ENCODE data around the gene MYLK4.

MYLK4 gene

GRCh38 chr6:2792330-2793110 is 41.8 kb upstream of the MYLK4 start:
- peaks cover 8 to 15% of the 10 kb centered on the region in 2 donors for H3K4me1 ChIP-seq (ENCODE audit: control insufficient read depth in 2 of 2, insufficient read depth in 2 of 2, low read length in 2 of 2)
- peaks cover 3 to 4% of the 10 kb centered on the region in 2 donors for H3K36me3 ChIP-seq (ENCODE audit: control insufficient read depth in 2 of 2, insufficient read depth in 2 of 2, low read length in 2 of 2)
- H3K4me3 ChIP-seq (ENCODE audit: low read length in 2 of 2), result no peak overlapping the region
- no peak overlapping the region for H3K27ac ChIP-seq (ENCODE audit: low read depth in 2 of 2, low read length in 2 of 2)
- H3K9me3 ChIP-seq (ENCODE audit: control insufficient read depth in 2 of 2, low read length in 2 of 2), result no peaks in the 10 kb centered on the region
- no peaks in the 10 kb centered on the region for H3K27me3 ChIP-seq (ENCODE audit: control insufficient read depth in 2 of 2, insufficient read depth in 2 of 2, low read length in 2 of 2)
- H3K9ac ChIP-seq (ENCODE audit: low read depth in 1 of 2, low read length in 2 of 2), result no peak overlapping the region

GRCh38 chr6:2791450-2791974 is 40.8 kb upstream of the MYLK4 start:
- no peaks in the 10 kb centered on the region for H3K27me3 ChIP-seq (ENCODE audit: control insufficient read depth in 2 of 2, insufficient read depth in 2 of 2, low read length in 2 of 2)
- H3K36me3 ChIP-seq (ENCODE audit: control insufficient read depth in 2 of 2, insufficient read depth in 2 of 2, low read length in 2 of 2), result peaks cover 3 to 4% of the 10 kb centered on the region in 2 donors
- no peak overlapping the region for H3K9ac ChIP-seq (ENCODE audit: low read depth in 1 of 2, low read length in 2 of 2)
- H3K27ac ChIP-seq (ENCODE audit: low read depth in 2 of 2, low read length in 2 of 2), result no peak overlapping the region
- H3K4me3 ChIP-seq (ENCODE audit: low read length in 2 of 2), result no peak overlapping the region
- H3K4me1 ChIP-seq (ENCODE audit: control insufficient read depth in 2 of 2, insufficient read depth in 2 of 2, low read length in 2 of 2), result peaks cover 6 to 15% of the 10 kb centered on the region in 2 donors
- no peaks in the 10 kb centered on the region for H3K9me3 ChIP-seq (ENCODE audit: control insufficient read depth in 2 of 2, low read length in 2 of 2)

- H3K27ac ChIP-seq (ENCODE audit: low read depth in 2 of 2, low read length in 2 of 2), result peak overlapping the region; percentile 34 to 53
- no peak overlapping the region for H3K9ac ChIP-seq (ENCODE audit: low read depth in 1 of 2, low read length in 2 of 2)
- H3K4me1 ChIP-seq (ENCODE audit: control insufficient read depth in 2 of 2, insufficient read depth in 2 of 2, low read length in 2 of 2), result peaks cover 6 to 15% of the 10 kb centered on the region in 2 donors
- no peak overlapping the region for H3K4me3 ChIP-seq (ENCODE audit: low read length in 2 of 2)
- peaks cover 3 to 7% of the 10 kb centered on the region in 2 donors for H3K36me3 ChIP-seq (ENCODE audit: control insufficient read depth in 2 of 2, insufficient read depth in 2 of 2, low read length in 2 of 2)
- H3K9me3 ChIP-seq (ENCODE audit: control insufficient read depth in 2 of 2, low read length in 2 of 2), result no peaks in the 10 kb centered on the region
- no peaks in the 10 kb centered on the region for H3K27me3 ChIP-seq (ENCODE audit: control insufficient read depth in 2 of 2, insufficient read depth in 2 of 2, low read length in 2 of 2)
These were observed 40.1 kb upstream of the MYLK4 start for GRCh38 chr6:2790588-2791449.

- Histone ChIP-seq H3K27me3 (ENCODE audit: control insufficient read depth in 2 of 2, insufficient read depth in 2 of 2, low read length in 2 of 2) (no peaks in the 10 kb centered on the region), H3K27ac (ENCODE audit: low read depth in 2 of 2, low read length in 2 of 2) (no peak overlapping the region), H3K9me3 (ENCODE audit: control insufficient read depth in 2 of 2, low read length in 2 of 2) (no peaks in the 10 kb centered on the region), H3K36me3 (ENCODE audit: control insufficient read depth in 2 of 2, insufficient read depth in 2 of 2, low read length in 2 of 2) (peaks cover 9 to 21% of the 10 kb centered on the region in 2 donors), H3K9ac (ENCODE audit: low read depth in 1 of 2, low read length in 2 of 2) (no peak overlapping the region), H3K4me1 (ENCODE audit: control insufficient read depth in 2 of 2, insufficient read depth in 2 of 2, low read length in 2 of 2) (peaks cover 14 to 19% of the 10 kb centered on the region in 2 donors), H3K4me3 (ENCODE audit: low read length in 2 of 2) (no peak overlapping the region)
These were observed 35.5 kb upstream of the MYLK4 start for GRCh38 chr6:2786269-2786668.

- no peaks in the 10 kb centered on the region for H3K9me3 ChIP-seq (ENCODE audit: control insufficient read depth in 2 of 2, low read length in 2 of 2)
- no peak overlapping the region for H3K27ac ChIP-seq (ENCODE audit: low read depth in 2 of 2, low read length in 2 of 2)
- no peak overlapping the region for H3K4me3 ChIP-seq (ENCODE audit: low read length in 2 of 2)
- H3K9ac ChIP-seq (ENCODE audit: low read depth in 1 of 2, low read length in 2 of 2), result no peak overlapping the region
- H3K4me1 ChIP-seq (ENCODE audit: control insufficient read depth in 2 of 2, insufficient read depth in 2 of 2, low read length in 2 of 2), result peaks cover 14 to 19% of the 10 kb centered on the region in 2 donors
- peaks cover 21 to 33% of the 10 kb centered on the region in 2 donors for H3K36me3 ChIP-seq (ENCODE audit: control insufficient read depth in 2 of 2, insufficient read depth in 2 of 2, low read length in 2 of 2)
- no peaks in the 10 kb centered on the region for H3K27me3 ChIP-seq (ENCODE audit: control insufficient read depth in 2 of 2, insufficient read depth in 2 of 2, low read length in 2 of 2)
These were observed 34.2 kb upstream of the MYLK4 start for GRCh38 chr6:2784930-2785329.

GRCh38 chr6:2784061-2784460 is 33.3 kb upstream of the MYLK4 start:
- Histone ChIP-seq H3K36me3 (ENCODE audit: control insufficient read depth in 2 of 2, insufficient read depth in 2 of 2, low read length in 2 of 2) (peaks cover 23 to 39% of the 10 kb centered on the region in 2 donors), H3K27ac (ENCODE audit: low read depth in 2 of 2, low read length in 2 of 2) (peak overlapping the region; percentile 68 to 79), H3K9me3 (ENCODE audit: control insufficient read depth in 2 of 2, low read length in 2 of 2) (no peaks in the 10 kb centered on the region), H3K27me3 (ENCODE audit: control insufficient read depth in 2 of 2, insufficient read depth in 2 of 2, low read length in 2 of 2) (no peaks in the 10 kb centered on the region), H3K9ac (ENCODE audit: low read depth in 1 of 2, low read length in 2 of 2) (peak overlapping the region in 1 of 2 donors; percentile 21), H3K4me3 (ENCODE audit: low read length in 2 of 2) (peak overlapping the region in 1 of 2 donors; percentile 43), H3K4me1 (ENCODE audit: control insufficient read depth in 2 of 2, insufficient read depth in 2 of 2, low read length in 2 of 2) (peaks cover 14 to 19% of the 10 kb centered on the region in 2 donors)

- Histone ChIP-seq H3K9me3 (ENCODE audit: control insufficient read depth in 2 of 2, low read length in 2 of 2) (no peaks in the 10 kb centered on the region), H3K9ac (ENCODE audit: low read depth in 1 of 2, low read length in 2 of 2) (peak overlapping the region in 1 of 2 donors; percentile 21), H3K27ac (ENCODE audit: low read depth in 2 of 2, low read length in 2 of 2) (peak overlapping the region; percentile 68 to 79), H3K27me3 (ENCODE audit: control insufficient read depth in 2 of 2, insufficient read depth in 2 of 2, low read length in 2 of 2) (no peaks in the 10 kb centered on the region), H3K4me3 (ENCODE audit: low read length in 2 of 2) (peak overlapping the region in 1 of 2 donors; percentile 8), H3K4me1 (ENCODE audit: control insufficient read depth in 2 of 2, insufficient read depth in 2 of 2, low read length in 2 of 2) (peaks cover 14 to 19% of the 10 kb centered on the region in 2 donors), H3K36me3 (ENCODE audit: control insufficient read depth in 2 of 2, insufficient read depth in 2 of 2, low read length in 2 of 2) (peaks cover 30 to 43% of the 10 kb centered on the region in 2 donors)
These were observed 32.7 kb upstream of the MYLK4 start for GRCh38 chr6:2783188-2783963.

- H3K27me3 ChIP-seq (ENCODE audit: control insufficient read depth in 2 of 2, insufficient read depth in 2 of 2, low read length in 2 of 2), result no peaks in the 10 kb centered on the region
- peaks cover 29 to 46% of the 10 kb centered on the region in 2 donors for H3K36me3 ChIP-seq (ENCODE audit: control insufficient read depth in 2 of 2, insufficient read depth in 2 of 2, low read length in 2 of 2)
- peak overlapping the region in 1 of 2 donors; percentile 3 for H3K9ac ChIP-seq (ENCODE audit: low read depth in 1 of 2, low read length in 2 of 2)
- H3K9me3 ChIP-seq (ENCODE audit: control insufficient read depth in 2 of 2, low read length in 2 of 2), result no peaks in the 10 kb centered on the region
- H3K4me3 ChIP-seq (ENCODE audit: low read length in 2 of 2), result peak overlapping the region in 1 of 2 donors; percentile 8
- H3K4me1 ChIP-seq (ENCODE audit: control insufficient read depth in 2 of 2, insufficient read depth in 2 of 2, low read length in 2 of 2), result peaks cover 14 to 19% of the 10 kb centered on the region in 2 donors
- H3K27ac ChIP-seq (ENCODE audit: low read depth in 2 of 2, low read length in 2 of 2), result peak overlapping the region; percentile 64 to 79
These were observed 32.1 kb upstream of the MYLK4 start for GRCh38 chr6:2782825-2783187.

GRCh38 chr6:2782356-2782708 is 31.6 kb upstream of the MYLK4 start:
- no peak overlapping the region for H3K9ac ChIP-seq (ENCODE audit: low read depth in 1 of 2, low read length in 2 of 2)
- peaks cover 28 to 46% of the 10 kb centered on the region in 2 donors for H3K36me3 ChIP-seq (ENCODE audit: control insufficient read depth in 2 of 2, insufficient read depth in 2 of 2, low read length in 2 of 2)

More at GRCh38 chr6:2782356-2782708, 31.6 kb upstream of the MYLK4 start:
- H3K4me3 ChIP-seq (ENCODE audit: low read length in 2 of 2), result no peak overlapping the region
- no peak overlapping the region for H3K27ac ChIP-seq (ENCODE audit: low read depth in 2 of 2, low read length in 2 of 2)
- H3K9me3 ChIP-seq (ENCODE audit: control insufficient read depth in 2 of 2, low read length in 2 of 2), result no peaks in the 10 kb centered on the region
- H3K27me3 ChIP-seq (ENCODE audit: control insufficient read depth in 2 of 2, insufficient read depth in 2 of 2, low read length in 2 of 2), result no peaks in the 10 kb centered on the region
- peaks cover 14 to 19% of the 10 kb centered on the region in 2 donors for H3K4me1 ChIP-seq (ENCODE audit: control insufficient read depth in 2 of 2, insufficient read depth in 2 of 2, low read length in 2 of 2)

Measured in mucosa of rectum (tissue), 2 donors.